GM19438 (cell line): Measurements from ENCODE around the gene NEK2.
A peak's percentile ranks its signal among the peaks of the same experiment; 100 is the strongest.
"Not testable (repeated sequence)": the region's sequence is repeated elsewhere in the genome, so short reads cannot be mapped to it uniquely, and the experiment has no call there.

ENCODE experiments used
- ATAC-seq: cut with Tn5 transposase; IDR thresholded peaks from one replicate; pipeline ENCODE4 v1.9.1; 2021; ENCODE audit warnings: low read depth; ENCODE audit not compliant: unreplicated experiment

The NEK2 gene

GRCh38 chr1:211675230-211676105, at the start of gene NEK2:
NEK2 (minus strand) TSS chr1:211675621; CDS start chr1:211675479, 142 bp downstream.
- ATAC-seq: peak; percentile 97

- no peak for ATAC-seq
Measured at GRCh38 chr1:211724687-211725196, 49.3 kb upstream of the NEK2 start.

- ATAC-seq: no peak
Measured at GRCh38 chr1:211723273-211723672, 47.9 kb upstream of the NEK2 start.

GRCh38 chr1:211722277-211723175, 47.1 kb upstream of the NEK2 start:
- ATAC-seq: no peak

GRCh38 chr1:211716555-211716954, 41.1 kb upstream of the NEK2 start:
- ATAC-seq: not testable (repeated sequence)

- ATAC-seq: no peak
Measured at GRCh38 chr1:211715971-211716370, 40.5 kb upstream of the NEK2 start.

- ATAC-seq: no peak
Measured at GRCh38 chr1:211714154-211714553, 38.7 kb upstream of the NEK2 start.

GRCh38 chr1:211713231-211713630, 37.8 kb upstream of the NEK2 start:
- no peak for ATAC-seq

- no peak for ATAC-seq
Measured at GRCh38 chr1:211711315-211711705, 35.9 kb upstream of the NEK2 start.

- ATAC-seq: no peak
Measured at GRCh38 chr1:211710566-211711314, 35.3 kb upstream of the NEK2 start.

- no peak for ATAC-seq
Measured at GRCh38 chr1:211708926-211709325, 33.5 kb upstream of the NEK2 start.

GRCh38 chr1:211708006-211708405, 32.6 kb upstream of the NEK2 start:
- no peak for ATAC-seq

GRCh38 chr1:211705467-211706091, 30.2 kb upstream of the NEK2 start:
- no peak for ATAC-seq

- ATAC-seq: no peak
Measured at GRCh38 chr1:211704543-211704942, 29.1 kb upstream of the NEK2 start.

- no peak for ATAC-seq
Measured at GRCh38 chr1:211703812-211704537, 28.6 kb upstream of the NEK2 start.

GRCh38 chr1:211701733-211702132, 26.3 kb upstream of the NEK2 start:
- ATAC-seq: no peak

- no peak for ATAC-seq
Measured at GRCh38 chr1:211699059-211699458, 23.6 kb upstream of the NEK2 start.

GRCh38 chr1:211698161-211699026, 23.0 kb upstream of the NEK2 start:
- ATAC-seq: peak; percentile 44
